CD14-positive monocyte (primary cell): Measurements from ENCODE around the gene BUD13. TPM values are rescaled to one million over a fixed set of nuclear protein-coding genes. Genes with fewer than 3 reads are reported as not detected.

Experiments
- DNase-seq, 3 donors: peaks; one replicate each; pipeline ENCODE4 v3.0.0-alpha.2; 2011 to 2022
- H2AFZ ChIP-seq: 2 replicates; pipeline ENCODE4 v1.6.0; 2012; ENCODE audit warnings: mild to moderate bottlenecking, low read depth, low read length, inconsistent platforms; ENCODE audit not compliant: insufficient read depth, poor library complexity, severe bottlenecking
- H3K27ac ChIP-seq, 2 donors: 1 replicate in 1 of 2; 2 replicates in 1 of 2; pipeline ENCODE4 v1.5.1; 2012 to 2013; ENCODE audit warnings: low read length in 2 of 2, control low read depth in 1 of 2, inconsistent platforms in 1 of 2, low read depth in 1 of 2, mild to moderate bottlenecking in 1 of 2
- H3K27me3 ChIP-seq, 2 donors: one replicate each; pipeline versions ENCODE4 v1.6.0 to v1.6.1; 2011 to 2013; ENCODE audit warnings: low read length in 2 of 2; ENCODE audit not compliant: control insufficient read depth in 2 of 2, insufficient read depth in 2 of 2
- H3K36me3 ChIP-seq, 2 donors: replicated peaks in 1 of 2; 1 replicate in 1 of 2; 2 replicates in 1 of 2; pipeline versions ENCODE4 v1.5.1 to v1.6.1; 2012 to 2013; ENCODE audit warnings: low read length in 2 of 2, control low read depth in 1 of 2, inconsistent platforms in 1 of 2, mild to moderate bottlenecking in 1 of 2; ENCODE audit not compliant: insufficient read depth in 2 of 2, control insufficient read depth in 1 of 2
- H3K4me1 ChIP-seq, 2 donors: 1 replicate in 1 of 2; 2 replicates in 1 of 2; pipeline versions ENCODE4 v1.5.1 to v1.6.1; 2012 to 2013; ENCODE audit warnings: low read length in 2 of 2, control low read depth in 1 of 2, inconsistent platforms in 1 of 2, mild to moderate bottlenecking in 1 of 2, moderate library complexity in 1 of 2; ENCODE audit not compliant: insufficient read depth in 2 of 2, control insufficient read depth in 1 of 2
- H3K4me2 ChIP-seq: replicated peaks from 2 replicates; pipeline ENCODE3; 2012; ENCODE audit warnings: low read length, moderate library complexity, mild to moderate bottlenecking; ENCODE audit not compliant: poor library complexity, severe bottlenecking; ENCODE audit errors: extremely low read depth
- H3K4me3 ChIP-seq, 3 experiments: fragments of 200-600 bp in 1 of 3; sonication (generic) in 1 of 3; replicated peaks in 1 of 3; 1 replicate in 2 of 3; 2 replicates in 1 of 3; pipeline ENCODE4 v1.5.1; 2011 to 2013; ENCODE audit warnings: low read length in 3 of 3, mild to moderate bottlenecking in 3 of 3, control low read depth in 2 of 3, low read depth in 2 of 3, inconsistent platforms in 1 of 3, moderate library complexity in 1 of 3
- H3K79me2 ChIP-seq: 2 replicates; pipeline ENCODE4 v1.6.0; 2012; ENCODE audit warnings: mild to moderate bottlenecking, control low read depth, inconsistent platforms, low read length, moderate library complexity; ENCODE audit not compliant: insufficient read depth
- H3K9ac ChIP-seq: 2 replicates; pipeline ENCODE4 v1.6.0; 2017; ENCODE audit warnings: low read length, mild to moderate bottlenecking; ENCODE audit not compliant: insufficient read depth, poor library complexity, severe bottlenecking
- H3K9me3 ChIP-seq, 2 donors: replicated peaks in 1 of 2; 1 replicate in 1 of 2; 2 replicates in 1 of 2; pipeline versions ENCODE4 v1.5.1 to v1.6.1; 2012 to 2013; ENCODE audit warnings: low read length in 2 of 2, control low read depth in 1 of 2; ENCODE audit not compliant: control insufficient read depth in 1 of 2, insufficient read depth in 1 of 2
- H4K20me1 ChIP-seq: 2 replicates; pipeline ENCODE4 v1.6.0; 2012; ENCODE audit warnings: mild to moderate bottlenecking, low read length, control low read depth, moderate library complexity; ENCODE audit not compliant: insufficient read depth
- H3K27ac Mint-ChIP-seq, 7 donors: one replicate each; pipeline ENCODE4 v1.8.0; 2020; ENCODE audit warnings: mild to moderate bottlenecking in 7 of 7, mixed read lengths in 7 of 7, moderate library complexity in 6 of 7, inconsistent platforms in 2 of 7
- H3K27me3 Mint-ChIP-seq, 3 donors: one replicate each; pipeline ENCODE4 v1.8.0; 2021 to 2022; ENCODE audit warnings: low read depth in 3 of 3, mild to moderate bottlenecking in 3 of 3, mixed read lengths in 3 of 3, moderate library complexity in 3 of 3, inconsistent platforms in 1 of 3
- H3K36me3 Mint-ChIP-seq, 2 donors: one replicate each; pipeline ENCODE4 v1.8.0; 2020; ENCODE audit warnings: mixed read lengths in 2 of 2, inconsistent platforms in 1 of 2, mild to moderate bottlenecking in 1 of 2
- H3K4me1 Mint-ChIP-seq: one replicate; pipeline ENCODE4 v1.8.0; 2020; ENCODE audit warnings: mild to moderate bottlenecking, mixed read lengths
- H3K4me3 Mint-ChIP-seq, 2 donors: one replicate each; pipeline ENCODE4 v1.8.0; 2020; ENCODE audit warnings: mild to moderate bottlenecking in 2 of 2, mixed read lengths in 2 of 2, moderate library complexity in 1 of 2
- H3K9me3 Mint-ChIP-seq, 7 donors: one replicate each; pipeline ENCODE4 v1.8.0; 2020 to 2022; ENCODE audit warnings: mixed read lengths in 7 of 7, mild to moderate bottlenecking in 6 of 7, moderate library complexity in 6 of 7, inconsistent platforms in 2 of 7
- whole genome bisulfite sequencing: methylation state at CpG from one replicate; pipeline ENCODE4 v1.1.5; 2013; ENCODE audit warnings: missing lambda C conversion rate; ENCODE audit not compliant: insufficient coverage; 5-methylcytosine and 5-hydroxymethylcytosine counted together
- intact Hi-C, 2 donors: fragments of 100-400 bp; cut with micrococcal nuclease; formaldehyde crosslinking; loops; one replicate each; pipeline versions ENCODE4 v1.15.0 to v1.15.1; 2023
- polyA plus RNA-seq, 3 donors: library from polyadenylated mRNA; depleted of rRNA in 1 of 3; unstranded in 2 of 3; stranded (reverse) in 1 of 3; fragments of 300-500 nt in 2 of 3; fragments of >200 nt in 1 of 3; fragmentation: Illumina TruSeq in 2 of 3; gene quantifications; 1 replicate in 2 of 3; 2 replicates in 1 of 3; pipeline ENCODE4 v1.2.3, GENCODE V29; 2012 to 2021
- TF ChIP-seq, protein P1 (sequence below): fragments of 200-600 bp; IDR thresholded peaks from one replicate; pipeline ENCODE4 v1.8.0; 2022; ENCODE audit warnings: antibody characterized with exemption, mild to moderate bottlenecking

BUD13 gene
- polyA plus RNA-seq, 3 donors = 4.2 to 8.7 (median 5.3) TPM

DNA sequence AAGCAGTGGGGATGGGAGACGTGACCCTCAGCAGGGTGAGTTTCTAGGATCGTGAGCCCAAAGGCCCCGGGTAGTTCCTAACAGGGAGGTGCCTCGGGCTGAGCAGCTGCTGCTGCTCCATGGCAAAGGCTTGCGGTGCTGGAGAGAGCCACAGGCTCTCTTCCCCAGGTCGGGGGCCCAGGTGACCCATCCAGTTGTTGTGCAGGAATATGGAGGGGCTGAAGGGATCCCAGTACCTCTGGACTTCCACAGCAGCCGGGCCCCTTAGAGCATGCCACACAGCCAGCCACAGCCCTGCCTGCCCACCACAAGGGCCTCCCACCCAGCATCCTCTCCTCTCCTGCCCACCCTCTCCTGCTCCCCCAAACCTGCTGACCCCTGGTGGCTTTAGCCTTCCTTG lies 49.3 kb downstream of the BUD13 start:
- Histone ChIP-seq H3K79me2 (no peaks in the 10 kb centered on the region), H3K4me2 (no peak overlapping the region), H3K27ac (no peak overlapping the region), H3K9me3 (no peaks in the 10 kb centered on the region), H2AFZ (no peak overlapping the region), H3K27me3 (no peaks in the 10 kb centered on the region), H4K20me1 (no peaks in the 10 kb centered on the region), H3K4me1 (no peaks in the 10 kb centered on the region), H3K9ac (no peak overlapping the region), H3K36me3 (no peaks in the 10 kb centered on the region), H3K4me3 (no peak overlapping the region)
- H3K4me3 Mint-ChIP-seq = no peak overlapping the region
- intact Hi-C loops = no loop called here
- peaks cover 4 to 15% (median 10%) of the 10 kb centered on the region in 3 donors for H3K27me3 Mint-ChIP-seq
- H3K36me3 Mint-ChIP-seq = no peaks in the 10 kb centered on the region
- DNase-seq = no peak
- 87% methylated on average over 6 of the region's 7 CpGs for WGBS
- no peaks in the 10 kb centered on the region for H3K4me1 Mint-ChIP-seq
- TF ChIP-seq, protein P1, sequence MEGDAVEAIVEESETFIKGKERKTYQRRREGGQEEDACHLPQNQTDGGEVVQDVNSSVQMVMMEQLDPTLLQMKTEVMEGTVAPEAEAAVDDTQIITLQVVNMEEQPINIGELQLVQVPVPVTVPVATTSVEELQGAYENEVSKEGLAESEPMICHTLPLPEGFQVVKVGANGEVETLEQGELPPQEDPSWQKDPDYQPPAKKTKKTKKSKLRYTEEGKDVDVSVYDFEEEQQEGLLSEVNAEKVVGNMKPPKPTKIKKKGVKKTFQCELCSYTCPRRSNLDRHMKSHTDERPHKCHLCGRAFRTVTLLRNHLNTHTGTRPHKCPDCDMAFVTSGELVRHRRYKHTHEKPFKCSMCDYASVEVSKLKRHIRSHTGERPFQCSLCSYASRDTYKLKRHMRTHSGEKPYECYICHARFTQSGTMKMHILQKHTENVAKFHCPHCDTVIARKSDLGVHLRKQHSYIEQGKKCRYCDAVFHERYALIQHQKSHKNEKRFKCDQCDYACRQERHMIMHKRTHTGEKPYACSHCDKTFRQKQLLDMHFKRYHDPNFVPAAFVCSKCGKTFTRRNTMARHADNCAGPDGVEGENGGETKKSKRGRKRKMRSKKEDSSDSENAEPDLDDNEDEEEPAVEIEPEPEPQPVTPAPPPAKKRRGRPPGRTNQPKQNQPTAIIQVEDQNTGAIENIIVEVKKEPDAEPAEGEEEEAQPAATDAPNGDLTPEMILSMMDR = no peak
- H3K27ac Mint-ChIP-seq = no peak overlapping the region
- peaks cover 0 to 2% (median 0%) of the 10 kb centered on the region in 7 donors for H3K9me3 Mint-ChIP-seq

DNA sequence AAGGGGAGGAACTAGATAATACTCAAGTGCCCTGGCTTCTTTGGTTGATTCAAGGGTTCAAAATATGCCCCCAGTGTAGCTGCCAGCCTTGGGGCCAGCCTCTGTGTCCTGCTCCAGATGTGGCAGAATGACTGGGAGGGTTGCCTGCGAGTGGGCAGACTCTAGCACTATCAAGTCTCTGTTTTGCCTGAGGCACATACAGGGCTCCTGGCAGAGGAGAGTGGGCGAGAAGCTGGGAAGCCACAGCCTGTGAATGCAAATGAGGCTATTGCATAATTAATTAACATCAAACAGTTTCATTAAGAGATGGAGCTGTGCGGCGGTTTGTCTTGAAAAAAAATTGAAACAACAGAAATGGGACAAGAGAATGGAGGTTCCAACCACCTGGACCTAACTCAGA lies 50.8 kb downstream of the BUD13 start:
- Mint-ChIP-seq H3K4me3 (no peak overlapping the region), H3K4me1 (no peaks in the 10 kb centered on the region), H3K27me3 (peaks cover 7 to 15% (median 9%) of the 10 kb centered on the region in 3 donors), H3K27ac (no peak overlapping the region), H3K9me3 (peaks cover 0 to 2% (median 0%) of the 10 kb centered on the region in 7 donors), H3K36me3 (no peaks in the 10 kb centered on the region)
- Histone ChIP-seq H4K20me1 (no peaks in the 10 kb centered on the region), H3K4me1 (no peaks in the 10 kb centered on the region), H3K27me3 (no peaks in the 10 kb centered on the region), H3K27ac (no peak overlapping the region), H2AFZ (no peak overlapping the region), H3K4me2 (no peak overlapping the region), H3K9ac (no peak overlapping the region), H3K9me3 (no peaks in the 10 kb centered on the region), H3K4me3 (no peak overlapping the region), H3K79me2 (no peaks in the 10 kb centered on the region), H3K36me3 (no peaks in the 10 kb centered on the region)
- DNase-seq = no peak
- WGBS = 100% methylated on average over 2 of the region's 4 CpGs
- intact Hi-C loops = no loop called here
- TF ChIP-seq, protein P1 = no peak
